Measurements from ENCODE around the gene NMRK1. TPM values are rescaled to one million over a fixed set of nuclear protein-coding genes. Genes with fewer than 3 reads are reported as not detected.

Gene NMRK1
- total and polyA plus RNA-seq, 2 experiments from 2014 or later, result 6.2 to 15.8 TPM

DNA sequence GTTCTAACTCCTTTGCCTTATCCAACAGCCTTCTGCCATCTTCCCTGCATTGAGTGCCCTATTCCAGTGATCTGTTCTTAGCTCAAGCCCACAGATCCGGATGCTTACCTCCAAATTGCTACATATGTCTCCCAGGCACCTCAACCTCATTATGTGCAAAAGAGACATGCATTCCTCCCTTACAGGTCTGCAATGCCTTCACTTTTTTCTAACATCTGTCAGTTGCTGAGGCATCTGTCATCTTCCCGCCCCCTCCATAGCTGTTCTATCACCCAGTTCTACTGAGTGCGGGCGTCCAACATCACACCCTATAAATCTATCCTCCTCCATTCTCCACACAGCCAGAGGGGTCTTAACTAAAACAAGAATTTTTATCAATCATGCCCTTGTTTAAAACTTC lies 20.1 kb downstream of the NMRK1 start:
- Histone ChIP-seq H3K4me2 (no peak overlapping the region), H3K9me2 (ENCODE audit: insufficient read depth) (no peaks in the 10 kb centered on the region), H3K27me3 (ENCODE audit: insufficient read depth) (no peaks in the 10 kb centered on the region), H2AFZ (no peak overlapping the region), H3K27ac (ENCODE audit: low read depth) (no peak overlapping the region), H3K4me3 (no peak overlapping the region), H3F3A (replicated peaks; ENCODE audit: low read depth) (no peaks in the 10 kb centered on the region), H3K36me3 (ENCODE audit: insufficient read depth) (no peaks in the 10 kb centered on the region), H3K79me2 (replicated peaks; ENCODE audit: insufficient read depth) (no peaks in the 10 kb centered on the region), H4K20me1 (replicated peaks; ENCODE audit: insufficient read depth) (no peaks in the 10 kb centered on the region), H3K4me1 (ENCODE audit: insufficient read depth) (0 out of 2 replicates have a peak, but pooled peaks cover 5% of the 10 kb centered on the region)
- H3K9me3 Mint-ChIP-seq, result no peaks in the 10 kb centered on the region
- H3K36me3 Mint-ChIP-seq (ENCODE audit: low read depth), result no peaks in the 10 kb centered on the region
- H3K4me1 Mint-ChIP-seq, result peaks cover 25% of the 10 kb centered on the region
- ATAC-seq (no peak), DNase-seq (ENCODE audit: low spot score) (no peak)
- H3K27ac Mint-ChIP-seq, result no peak overlapping the region
- H3K27me3 Mint-ChIP-seq (ENCODE audit: insufficient read depth, low read depth, poor library complexity), result peaks cover 3% of the 10 kb centered on the region
- H3K4me3 Mint-ChIP-seq, result no peak overlapping the region
- TF ChIP-seq, protein P1, sequence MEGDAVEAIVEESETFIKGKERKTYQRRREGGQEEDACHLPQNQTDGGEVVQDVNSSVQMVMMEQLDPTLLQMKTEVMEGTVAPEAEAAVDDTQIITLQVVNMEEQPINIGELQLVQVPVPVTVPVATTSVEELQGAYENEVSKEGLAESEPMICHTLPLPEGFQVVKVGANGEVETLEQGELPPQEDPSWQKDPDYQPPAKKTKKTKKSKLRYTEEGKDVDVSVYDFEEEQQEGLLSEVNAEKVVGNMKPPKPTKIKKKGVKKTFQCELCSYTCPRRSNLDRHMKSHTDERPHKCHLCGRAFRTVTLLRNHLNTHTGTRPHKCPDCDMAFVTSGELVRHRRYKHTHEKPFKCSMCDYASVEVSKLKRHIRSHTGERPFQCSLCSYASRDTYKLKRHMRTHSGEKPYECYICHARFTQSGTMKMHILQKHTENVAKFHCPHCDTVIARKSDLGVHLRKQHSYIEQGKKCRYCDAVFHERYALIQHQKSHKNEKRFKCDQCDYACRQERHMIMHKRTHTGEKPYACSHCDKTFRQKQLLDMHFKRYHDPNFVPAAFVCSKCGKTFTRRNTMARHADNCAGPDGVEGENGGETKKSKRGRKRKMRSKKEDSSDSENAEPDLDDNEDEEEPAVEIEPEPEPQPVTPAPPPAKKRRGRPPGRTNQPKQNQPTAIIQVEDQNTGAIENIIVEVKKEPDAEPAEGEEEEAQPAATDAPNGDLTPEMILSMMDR (conservative IDR thresholded peaks at IDR 0.05; ENCODE audit: low read depth in 2 of 2), result no peak
- no peak for TF ChIP-seq CREB1 (CRISPR knock-in tag; IDR thresholded peaks at IDR 0.05; ENCODE audit: low read depth)
- TF ChIP-seq EZH2phosphoT487 (IDR thresholded peaks at IDR 0.05; ENCODE audit: unreplicated experiment), result no peak
- TF ChIP-seq, protein P2, sequence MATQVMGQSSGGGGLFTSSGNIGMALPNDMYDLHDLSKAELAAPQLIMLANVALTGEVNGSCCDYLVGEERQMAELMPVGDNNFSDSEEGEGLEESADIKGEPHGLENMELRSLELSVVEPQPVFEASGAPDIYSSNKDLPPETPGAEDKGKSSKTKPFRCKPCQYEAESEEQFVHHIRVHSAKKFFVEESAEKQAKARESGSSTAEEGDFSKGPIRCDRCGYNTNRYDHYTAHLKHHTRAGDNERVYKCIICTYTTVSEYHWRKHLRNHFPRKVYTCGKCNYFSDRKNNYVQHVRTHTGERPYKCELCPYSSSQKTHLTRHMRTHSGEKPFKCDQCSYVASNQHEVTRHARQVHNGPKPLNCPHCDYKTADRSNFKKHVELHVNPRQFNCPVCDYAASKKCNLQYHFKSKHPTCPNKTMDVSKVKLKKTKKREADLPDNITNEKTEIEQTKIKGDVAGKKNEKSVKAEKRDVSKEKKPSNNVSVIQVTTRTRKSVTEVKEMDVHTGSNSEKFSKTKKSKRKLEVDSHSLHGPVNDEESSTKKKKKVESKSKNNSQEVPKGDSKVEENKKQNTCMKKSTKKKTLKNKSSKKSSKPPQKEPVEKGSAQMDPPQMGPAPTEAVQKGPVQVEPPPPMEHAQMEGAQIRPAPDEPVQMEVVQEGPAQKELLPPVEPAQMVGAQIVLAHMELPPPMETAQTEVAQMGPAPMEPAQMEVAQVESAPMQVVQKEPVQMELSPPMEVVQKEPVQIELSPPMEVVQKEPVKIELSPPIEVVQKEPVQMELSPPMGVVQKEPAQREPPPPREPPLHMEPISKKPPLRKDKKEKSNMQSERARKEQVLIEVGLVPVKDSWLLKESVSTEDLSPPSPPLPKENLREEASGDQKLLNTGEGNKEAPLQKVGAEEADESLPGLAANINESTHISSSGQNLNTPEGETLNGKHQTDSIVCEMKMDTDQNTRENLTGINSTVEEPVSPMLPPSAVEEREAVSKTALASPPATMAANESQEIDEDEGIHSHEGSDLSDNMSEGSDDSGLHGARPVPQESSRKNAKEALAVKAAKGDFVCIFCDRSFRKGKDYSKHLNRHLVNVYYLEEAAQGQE (IDR thresholded peaks at IDR 0.05; ENCODE audit: unreplicated experiment), result no peak
- no peak for TF ChIP-seq ZNF114 (CRISPR knock-in tag; IDR thresholded peaks at IDR 0.05)
- no peak for TF ChIP-seq STAT1 (IDR thresholded peaks at IDR 0.05; ENCODE audit: unreplicated experiment)
- no peak for TF ChIP-seq NANOG (IDR thresholded peaks at IDR 0.05; ENCODE audit: borderline replicate concordance)
- no peak for TF ChIP-seq EZH2 (IDR thresholded peaks at IDR 0.05; ENCODE audit: low read depth, unreplicated experiment)
- TF ChIP-seq, protein P3, sequence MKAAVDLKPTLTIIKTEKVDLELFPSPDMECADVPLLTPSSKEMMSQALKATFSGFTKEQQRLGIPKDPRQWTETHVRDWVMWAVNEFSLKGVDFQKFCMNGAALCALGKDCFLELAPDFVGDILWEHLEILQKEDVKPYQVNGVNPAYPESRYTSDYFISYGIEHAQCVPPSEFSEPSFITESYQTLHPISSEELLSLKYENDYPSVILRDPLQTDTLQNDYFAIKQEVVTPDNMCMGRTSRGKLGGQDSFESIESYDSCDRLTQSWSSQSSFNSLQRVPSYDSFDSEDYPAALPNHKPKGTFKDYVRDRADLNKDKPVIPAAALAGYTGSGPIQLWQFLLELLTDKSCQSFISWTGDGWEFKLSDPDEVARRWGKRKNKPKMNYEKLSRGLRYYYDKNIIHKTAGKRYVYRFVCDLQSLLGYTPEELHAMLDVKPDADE (IDR thresholded peaks at IDR 0.05), result no peak
- TF ChIP-seq JUNB (IDR thresholded peaks at IDR 0.05; ENCODE audit: unreplicated experiment), result no peak
- TF ChIP-seq ZNF331 (CRISPR knock-in tag; IDR thresholded peaks at IDR 0.05; ENCODE audit: low read depth), result no peak
- no peak for TF ChIP-seq POLR2AphosphoS5 (IDR thresholded peaks at IDR 0.05; ENCODE audit: low read depth)
